ENCODE results near the gene COQ8A. TPM values are rescaled to one million over a fixed set of nuclear protein-coding genes. Genes with fewer than 3 reads are reported as not detected.

The COQ8A gene
- total RNA-seq, 3 donors from 2014 or later = 51.8 to 307 (median 60.6) TPM

DNA sequence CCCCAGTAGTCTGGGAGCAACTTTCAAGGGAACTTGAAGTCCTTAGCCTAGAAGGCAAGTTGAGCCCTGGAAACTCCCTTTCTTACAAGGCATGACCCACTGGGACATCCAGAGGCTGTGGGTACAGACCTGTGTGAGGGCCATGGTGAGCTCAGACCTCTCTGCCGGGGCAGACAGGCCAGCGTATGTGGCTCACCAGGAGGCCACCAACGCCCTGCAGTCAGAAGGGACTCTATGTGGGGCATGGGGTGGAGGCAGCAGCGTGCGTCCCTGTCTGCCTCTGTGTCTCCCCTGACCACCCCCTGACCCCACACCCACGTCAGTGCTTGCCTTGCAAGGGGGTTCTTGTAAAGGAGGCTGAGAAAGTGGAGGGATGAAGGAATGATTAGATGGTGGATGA is 10.8 kb downstream of the COQ8A start:
- Histone ChIP-seq H3K27me3 (no peaks in the 10 kb centered on the region), H3K36me3 (no peaks in the 10 kb centered on the region), H3K27ac (peak overlapping the region in 1 of 2 donors; percentile 13), H3K9me3 (peaks cover 0 to 6% of the 10 kb centered on the region in 2 donors), H3K4me1 (no peaks in the 10 kb centered on the region), H3K4me3 (no peak overlapping the region)
- intact Hi-C loops (cut with DNase I; ENCODE audit: low total_unique reads) = no loop called here
- DNase-seq (ENCODE audit: low spot score in 2 of 2) = peak in 1 of 2 donors; percentile 8
- TF ChIP-seq CTCF (IDR thresholded peaks at IDR 0.05) = no peak
- TF ChIP-seq POLR2AphosphoS5 (IDR thresholded peaks at IDR 0.05) = no peak
- TF ChIP-seq POLR2A (IDR thresholded peaks at IDR 0.05) = no peak

GRCh38 chr1:226951286-226952117 is 11.4 kb downstream of the COQ8A start:
- TF ChIP-seq POLR2AphosphoS5 (IDR thresholded peaks at IDR 0.05) = no peak
- TF ChIP-seq POLR2A (IDR thresholded peaks at IDR 0.05) = no peak
- TF ChIP-seq CTCF (IDR thresholded peaks at IDR 0.05) = no peak
- no peak for DNase-seq (ENCODE audit: low spot score in 2 of 2)
- Histone ChIP-seq H3K27ac (peak overlapping the region in 1 of 2 donors; percentile 13), H3K9me3 (peaks cover 0 to 6% of the 10 kb centered on the region in 2 donors), H3K27me3 (no peaks in the 10 kb centered on the region), H3K4me1 (no peaks in the 10 kb centered on the region), H3K36me3 (no peaks in the 10 kb centered on the region), H3K4me3 (no peak overlapping the region)
- intact Hi-C loops (cut with DNase I; ENCODE audit: low total_unique reads) = no loop called here

DNA sequence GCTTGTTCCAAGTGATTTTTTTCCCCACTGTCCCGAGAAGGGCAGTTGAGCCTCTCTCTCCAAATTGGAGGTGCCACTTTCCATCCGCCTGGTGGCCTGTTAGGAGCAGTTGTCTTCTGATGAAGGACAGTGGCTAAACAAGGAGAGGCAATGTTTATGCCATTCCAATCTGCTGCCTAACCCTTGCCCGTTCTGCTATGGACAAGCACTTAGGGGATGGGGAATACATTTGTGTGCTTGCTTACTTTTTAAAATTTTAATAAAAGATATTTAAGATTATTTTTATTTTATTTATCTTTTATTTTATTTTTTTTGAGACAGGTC is 12.0 kb downstream of the COQ8A start:
- Histone ChIP-seq H3K4me3 (no peak overlapping the region), H3K36me3 (no peaks in the 10 kb centered on the region), H3K27me3 (no peaks in the 10 kb centered on the region), H3K4me1 (no peaks in the 10 kb centered on the region), H3K27ac (no peak overlapping the region), H3K9me3 (peaks cover 0 to 6% of the 10 kb centered on the region in 2 donors)
- intact Hi-C loops (cut with DNase I; ENCODE audit: low total_unique reads) = no loop called here
- DNase-seq (ENCODE audit: low spot score in 2 of 2) = no peak
- no peak for TF ChIP-seq POLR2AphosphoS5 (IDR thresholded peaks at IDR 0.05)
- no peak for TF ChIP-seq POLR2A (IDR thresholded peaks at IDR 0.05)
- no peak for TF ChIP-seq CTCF (IDR thresholded peaks at IDR 0.05)

DNA sequence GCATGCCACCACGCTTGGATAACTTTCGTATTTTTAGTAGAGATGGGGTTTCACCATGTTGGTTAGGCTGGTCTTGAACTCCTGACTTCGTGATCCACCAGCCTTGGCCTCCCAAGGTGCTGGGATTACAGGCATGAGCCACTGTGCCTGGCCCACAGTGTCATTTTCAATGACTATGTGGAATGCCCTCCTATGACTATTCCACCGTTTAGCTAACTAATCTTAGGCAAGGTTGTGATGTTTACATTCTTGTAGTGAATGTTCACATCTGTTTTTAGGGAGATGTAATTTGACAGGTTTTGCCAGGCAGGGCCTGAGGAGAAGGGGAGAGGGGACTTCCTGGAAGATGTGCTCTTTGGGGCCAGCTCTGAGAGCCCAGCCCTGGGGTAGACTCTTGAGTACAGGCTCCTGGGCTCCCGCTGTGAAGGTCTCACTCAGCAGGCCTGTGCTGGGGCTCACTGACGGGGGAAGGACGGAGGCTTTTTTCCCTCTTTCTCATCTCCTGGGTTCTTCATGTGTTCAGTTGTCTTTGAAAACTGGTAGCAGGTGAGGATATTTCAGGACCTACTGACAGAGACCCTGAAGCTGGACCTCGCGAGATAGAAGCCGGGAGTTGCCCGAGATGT is 13.2 kb downstream of the COQ8A start:
- TF ChIP-seq CTCF (IDR thresholded peaks at IDR 0.05) = no peak
- TF ChIP-seq POLR2AphosphoS5 (IDR thresholded peaks at IDR 0.05) = no peak
- TF ChIP-seq POLR2A (IDR thresholded peaks at IDR 0.05) = no peak
- intact Hi-C loops (cut with DNase I; ENCODE audit: low total_unique reads) = no loop called here
- Histone ChIP-seq H3K36me3 (no peaks in the 10 kb centered on the region), H3K9me3 (no peaks in the 10 kb centered on the region), H3K4me3 (no peak overlapping the region), H3K27ac (no peak overlapping the region), H3K4me1 (no peaks in the 10 kb centered on the region), H3K27me3 (no peaks in the 10 kb centered on the region)
- no peak for DNase-seq (ENCODE audit: low spot score in 2 of 2)

DNA sequence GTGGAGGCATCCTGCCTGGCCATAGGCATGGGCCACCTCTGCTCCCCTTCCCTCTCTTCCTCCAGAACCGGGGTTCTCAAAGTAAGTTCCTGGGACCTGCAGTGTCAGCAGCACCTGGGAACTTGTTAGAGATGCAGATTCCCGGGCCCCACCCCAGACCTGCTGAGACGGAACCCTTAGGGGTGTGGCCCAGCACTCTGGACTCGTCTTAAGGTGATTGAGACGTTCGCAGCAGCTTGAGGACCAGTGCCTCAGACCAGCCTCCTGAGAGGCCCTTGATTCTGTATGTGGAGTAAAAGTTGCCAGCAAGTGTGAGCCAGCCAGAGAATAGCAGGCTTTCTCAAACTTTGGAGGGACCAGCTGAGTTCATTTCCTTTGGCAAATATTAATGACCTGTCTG is 14.2 kb downstream of the COQ8A start:
- H3K4me3 ChIP-seq = no peak overlapping the region
- no peaks in the 10 kb centered on the region for H3K36me3 ChIP-seq
- TF ChIP-seq CTCF (IDR thresholded peaks at IDR 0.05) (no peak), POLR2AphosphoS5 (IDR thresholded peaks at IDR 0.05) (no peak), POLR2A (IDR thresholded peaks at IDR 0.05) (no peak)
- no peaks in the 10 kb centered on the region for H3K4me1 ChIP-seq
- DNase-seq (ENCODE audit: low spot score in 2 of 2) = no peak
- H3K27ac ChIP-seq = no peak overlapping the region
- intact Hi-C loops (cut with DNase I; ENCODE audit: low total_unique reads) = no loop called here
- no peaks in the 10 kb centered on the region for H3K27me3 ChIP-seq
- H3K9me3 ChIP-seq = no peaks in the 10 kb centered on the region
